ENCODE measurements around the gene PIBF1. TPM values are rescaled to one million over a fixed set of nuclear protein-coding genes. Genes with fewer than 3 reads are reported as not detected.
"Not testable (repeated sequence)": the region's sequence is repeated elsewhere in the genome, so short reads cannot be mapped to it uniquely, and the experiment has no call there.

Gene PIBF1
- total RNA-seq, 1 experiment from 2014 or later: 39.1 TPM

DNA sequence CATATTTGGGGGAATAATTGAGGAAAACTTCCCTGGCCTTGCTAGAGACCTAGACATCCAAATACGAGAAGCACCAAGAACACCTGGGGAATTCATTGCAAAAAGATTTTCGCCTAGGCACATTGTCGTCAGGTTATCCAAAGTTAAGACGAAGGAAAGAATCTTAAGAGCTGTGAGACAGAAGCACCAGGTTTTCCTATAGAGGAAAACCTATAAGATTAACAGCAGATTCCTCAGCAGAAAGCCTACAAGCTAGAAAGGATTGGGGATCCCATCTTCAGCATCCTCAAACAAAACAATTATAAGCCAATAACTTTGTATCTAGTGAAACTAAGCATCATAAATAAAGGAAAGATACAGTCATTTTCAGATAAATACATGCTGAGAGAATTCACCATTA, 114.9 kb downstream of the PIBF1 start:
- Histone ChIP-seq H3K27me3 (ENCODE audit: low read length) (no peaks in the 10 kb centered on the region), H3K4me3 (ENCODE audit: low read length) (no peak overlapping the region), H3K79me2 (ENCODE audit: low read length) (0 out of 2 replicates have a peak, but pooled peaks cover under 1% of the 10 kb centered on the region), H4K20me1 (ENCODE audit: insufficient read depth, low read depth, low read length) (no peaks in the 10 kb centered on the region), H3K27ac (ENCODE audit: low read length) (no peak overlapping the region), H3K4me2 (ENCODE audit: low read depth, low read length, poor library complexity, severe bottlenecking) (no peak overlapping the region), H3K9me3 (ENCODE audit: low read length) (no peaks in the 10 kb centered on the region), H3K9me2 (replicated peaks; ENCODE audit: insufficient read depth, low read length) (no peaks in the 10 kb centered on the region), H3K9ac (ENCODE audit: low read length) (no peak overlapping the region), H2AFZ (ENCODE audit: low read length) (no peak overlapping the region), H3K36me3 (ENCODE audit: insufficient read depth, low read length) (peaks cover 10% of the 10 kb centered on the region; the same call in 1 of the 2 replicates), H3K4me1 (ENCODE audit: low read length) (no peaks in the 10 kb centered on the region)
- no peak for DNase-seq

DNA sequence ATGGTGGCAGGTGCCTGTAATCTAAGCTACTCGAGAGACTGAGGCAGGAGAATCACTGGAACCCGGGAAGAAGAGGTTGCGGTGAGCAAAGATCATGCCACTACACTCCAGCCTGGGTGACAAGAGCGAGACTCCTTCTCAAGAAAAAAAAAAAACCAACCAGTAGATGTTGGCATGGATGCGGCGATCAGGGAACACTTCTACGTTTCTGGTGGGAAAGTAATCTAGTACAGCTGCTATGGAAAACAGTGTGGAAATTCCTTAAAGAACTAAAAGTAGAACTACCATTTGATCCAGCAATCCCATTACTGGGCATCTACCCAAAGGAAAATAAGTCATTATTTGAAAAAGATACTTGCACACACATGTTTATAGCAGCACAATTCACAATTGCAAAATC, 119.6 kb downstream of the PIBF1 start:
- not testable (repeated sequence) for H3K4me2 ChIP-seq (ENCODE audit: low read depth, low read length, poor library complexity, severe bottlenecking); H4K20me1 ChIP-seq (ENCODE audit: insufficient read depth, low read depth, low read length); H3K79me2 ChIP-seq (ENCODE audit: low read length); H3K9me2 ChIP-seq (replicated peaks; ENCODE audit: insufficient read depth, low read length); H3K9ac ChIP-seq (ENCODE audit: low read length); H3K4me3 ChIP-seq (ENCODE audit: low read length); H3K9me3 ChIP-seq (ENCODE audit: low read length); H2AFZ ChIP-seq (ENCODE audit: low read length); DNase-seq; H3K36me3 ChIP-seq (ENCODE audit: insufficient read depth, low read length); H3K27ac ChIP-seq (ENCODE audit: low read length); H3K4me1 ChIP-seq (ENCODE audit: low read length); H3K27me3 ChIP-seq (ENCODE audit: low read length)

DNA sequence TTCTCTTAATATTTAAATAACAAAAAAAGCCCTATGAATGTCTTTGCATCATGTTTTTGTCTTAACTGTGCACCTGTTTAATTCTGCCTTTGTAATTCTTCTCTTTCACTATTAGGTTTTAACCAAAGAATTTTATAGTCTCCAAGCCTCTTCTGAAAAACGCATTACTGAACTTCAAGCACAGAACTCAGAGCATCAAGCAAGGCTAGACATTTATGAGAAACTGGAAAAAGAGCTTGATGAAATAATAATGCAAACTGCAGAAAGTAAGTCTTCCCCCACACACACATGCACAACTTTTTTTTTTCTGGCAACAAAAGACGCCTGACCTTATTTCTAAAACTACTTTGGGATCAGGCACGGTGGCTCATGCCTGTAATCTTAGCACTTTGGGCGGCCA, 126.5 kb downstream of the PIBF1 start:
- Histone ChIP-seq H3K9me3 (ENCODE audit: low read length) (no peaks in the 10 kb centered on the region), H3K4me2 (ENCODE audit: low read depth, low read length, poor library complexity, severe bottlenecking) (no peak overlapping the region), H3K4me3 (ENCODE audit: low read length) (no peak overlapping the region), H4K20me1 (ENCODE audit: insufficient read depth, low read depth, low read length) (no peaks in the 10 kb centered on the region), H2AFZ (ENCODE audit: low read length) (no peak overlapping the region), H3K9me2 (replicated peaks; ENCODE audit: insufficient read depth, low read length) (no peaks in the 10 kb centered on the region), H3K79me2 (ENCODE audit: low read length) (no peaks in the 10 kb centered on the region), H3K4me1 (ENCODE audit: low read length) (peaks cover 2% of the 10 kb centered on the region; the same call in 1 of the 2 replicates), H3K9ac (ENCODE audit: low read length) (no peak overlapping the region), H3K36me3 (ENCODE audit: insufficient read depth, low read length) (peaks cover 30% of the 10 kb centered on the region), H3K27ac (ENCODE audit: low read length) (no peak overlapping the region), H3K27me3 (ENCODE audit: low read length) (no peaks in the 10 kb centered on the region)
- DNase-seq: no peak

DNA sequence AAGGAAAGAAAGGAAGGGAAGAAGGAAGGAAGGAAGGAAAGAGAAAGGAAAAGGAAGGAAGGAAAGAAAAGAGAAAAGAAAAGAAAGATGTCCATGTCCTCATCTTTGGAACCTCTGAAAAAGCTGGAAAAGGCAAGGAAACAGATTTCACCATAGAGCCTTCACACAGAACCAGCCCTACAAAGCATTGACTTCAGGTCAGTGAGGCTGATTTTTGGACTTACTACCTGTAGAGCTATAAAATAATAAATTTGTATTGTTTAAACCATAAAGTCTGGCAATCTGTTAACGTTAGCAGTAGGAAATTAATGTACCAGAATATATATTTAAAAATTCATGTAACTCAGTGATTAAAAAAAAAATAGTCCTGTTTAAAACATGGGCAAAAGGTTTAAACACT, 130.0 kb downstream of the PIBF1 start:
- Histone ChIP-seq H2AFZ (ENCODE audit: low read length) (no peak overlapping the region), H3K27me3 (ENCODE audit: low read length) (no peaks in the 10 kb centered on the region)

DNA sequence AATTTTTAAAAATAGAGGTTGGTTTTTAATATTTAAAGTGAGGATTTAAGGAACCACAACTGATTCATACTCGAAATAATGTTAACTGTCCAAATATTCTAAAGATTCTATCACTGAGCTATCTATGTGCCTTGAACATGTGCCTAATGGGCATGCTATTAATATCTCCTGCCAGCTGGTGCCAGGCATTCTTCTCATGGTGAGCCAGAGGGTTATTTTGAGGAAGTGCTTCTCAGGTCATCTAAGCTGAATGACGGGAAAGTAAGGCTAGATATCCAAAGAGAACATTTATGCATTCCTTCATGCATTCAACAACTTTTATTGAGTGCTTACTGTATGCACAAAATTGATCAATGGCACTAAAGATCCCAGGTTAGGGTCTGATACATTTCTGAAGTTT, 138.2 kb downstream of the PIBF1 start:
- Histone ChIP-seq H3K79me2 (ENCODE audit: low read length) (0 out of 2 replicates have a peak, but pooled peaks cover 4% of the 10 kb centered on the region), H3K9me3 (ENCODE audit: low read length) (no peaks in the 10 kb centered on the region), H3K9ac (ENCODE audit: low read length) (no peak overlapping the region), H2AFZ (ENCODE audit: low read length) (no peak overlapping the region), H3K4me1 (ENCODE audit: low read length) (no peaks in the 10 kb centered on the region), H4K20me1 (ENCODE audit: insufficient read depth, low read depth, low read length) (no peaks in the 10 kb centered on the region), H3K27me3 (ENCODE audit: low read length) (no peaks in the 10 kb centered on the region), H3K36me3 (ENCODE audit: insufficient read depth, low read length) (peaks cover 9% of the 10 kb centered on the region; the same call in 1 of the 2 replicates), H3K9me2 (replicated peaks; ENCODE audit: insufficient read depth, low read length) (no peaks in the 10 kb centered on the region), H3K4me2 (ENCODE audit: low read depth, low read length, poor library complexity, severe bottlenecking) (no peak overlapping the region), H3K4me3 (ENCODE audit: low read length) (no peak overlapping the region), H3K27ac (ENCODE audit: low read length) (no peak overlapping the region)
- DNase-seq: no peak

More for the DNA sequence above, 130.0 kb downstream of the PIBF1 start:
- Histone ChIP-seq H3K9me3 (ENCODE audit: low read length) (no peaks in the 10 kb centered on the region), H3K27ac (ENCODE audit: low read length) (no peak overlapping the region), H3K4me3 (ENCODE audit: low read length) (no peak overlapping the region), H3K4me2 (ENCODE audit: low read depth, low read length, poor library complexity, severe bottlenecking) (no peak overlapping the region), H3K9me2 (replicated peaks; ENCODE audit: insufficient read depth, low read length) (no peaks in the 10 kb centered on the region), H4K20me1 (ENCODE audit: insufficient read depth, low read depth, low read length) (no peaks in the 10 kb centered on the region), H3K4me1 (ENCODE audit: low read length) (peaks cover 15% of the 10 kb centered on the region), H3K9ac (ENCODE audit: low read length) (no peak overlapping the region), H3K79me2 (ENCODE audit: low read length) (no peaks in the 10 kb centered on the region), H3K36me3 (ENCODE audit: insufficient read depth, low read length) (peaks cover 30% of the 10 kb centered on the region)
- DNase-seq: no peak

DNA sequence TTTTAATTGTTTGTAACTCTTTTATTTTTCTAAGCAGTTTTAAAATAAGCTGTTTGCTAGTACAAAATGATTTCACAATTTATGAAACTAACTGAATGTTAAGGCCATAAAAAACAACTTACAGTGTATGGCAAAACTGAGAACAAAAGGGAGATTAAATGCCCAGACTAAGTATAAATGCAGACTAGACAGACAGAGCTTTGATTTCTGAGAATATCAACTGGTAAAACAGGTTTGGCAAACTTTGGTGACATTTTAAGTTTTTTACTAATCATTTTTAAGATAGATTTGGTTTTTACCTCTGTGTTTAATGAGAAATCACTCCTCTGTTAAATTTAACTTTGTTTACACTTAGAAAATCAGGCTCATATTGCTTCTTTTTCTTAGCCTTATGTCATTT, 149.4 kb downstream of the PIBF1 start:
- H4K20me1 ChIP-seq (ENCODE audit: insufficient read depth, low read depth, low read length): no peaks in the 10 kb centered on the region
- H3K36me3 ChIP-seq (ENCODE audit: insufficient read depth, low read length): peaks cover 18% of the 10 kb centered on the region; the same call in 1 of the 2 replicates
- DNase-seq: no peak
- H2AFZ ChIP-seq (ENCODE audit: low read length): no peak overlapping the region
- H3K79me2 ChIP-seq (ENCODE audit: low read length): no peaks in the 10 kb centered on the region
- H3K9me3 ChIP-seq (ENCODE audit: low read length): no peaks in the 10 kb centered on the region
- no peak overlapping the region for H3K9ac ChIP-seq (ENCODE audit: low read length)
- no peaks in the 10 kb centered on the region for H3K9me2 ChIP-seq (replicated peaks; ENCODE audit: insufficient read depth, low read length)
- H3K4me2 ChIP-seq (ENCODE audit: low read depth, low read length, poor library complexity, severe bottlenecking): no peak overlapping the region
- no peak overlapping the region for H3K4me3 ChIP-seq (ENCODE audit: low read length)
- H3K27me3 ChIP-seq (ENCODE audit: low read length): no peaks in the 10 kb centered on the region
- H3K27ac ChIP-seq (ENCODE audit: low read length): no peak overlapping the region
- H3K4me1 ChIP-seq (ENCODE audit: low read length): no peaks in the 10 kb centered on the region

DNA sequence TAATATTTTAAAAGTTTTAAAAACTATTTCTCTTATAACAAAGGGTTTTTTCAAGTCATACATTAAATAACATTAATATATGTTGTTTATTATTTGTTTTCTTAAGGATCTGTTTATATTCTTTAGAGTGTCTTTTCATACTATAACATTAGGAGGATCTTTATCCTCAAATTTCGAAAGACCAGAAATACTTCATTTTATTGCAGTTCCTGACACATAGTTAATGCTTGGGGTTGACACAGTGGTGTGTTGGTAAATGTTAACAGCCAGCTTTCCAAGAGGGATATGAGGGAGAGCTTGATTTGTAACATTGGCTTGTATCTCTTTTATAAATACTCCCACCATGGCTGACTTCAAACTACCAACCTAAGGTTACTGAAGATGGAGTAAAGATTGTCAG, 150.3 kb downstream of the PIBF1 start:
- no peak overlapping the region for H3K4me2 ChIP-seq (ENCODE audit: low read depth, low read length, poor library complexity, severe bottlenecking)
- no peaks in the 10 kb centered on the region for H4K20me1 ChIP-seq (ENCODE audit: insufficient read depth, low read depth, low read length)
- no peak overlapping the region for H3K27ac ChIP-seq (ENCODE audit: low read length)
- no peak overlapping the region for H3K4me3 ChIP-seq (ENCODE audit: low read length)
- H3K27me3 ChIP-seq (ENCODE audit: low read length): no peaks in the 10 kb centered on the region
- peaks cover 18% of the 10 kb centered on the region; the same call in 1 of the 2 replicates for H3K36me3 ChIP-seq (ENCODE audit: insufficient read depth, low read length)
- H3K9me3 ChIP-seq (ENCODE audit: low read length): no peaks in the 10 kb centered on the region
- no peaks in the 10 kb centered on the region for H3K79me2 ChIP-seq (ENCODE audit: low read length)
- no peak overlapping the region for H3K9ac ChIP-seq (ENCODE audit: low read length)
- no peaks in the 10 kb centered on the region for H3K9me2 ChIP-seq (replicated peaks; ENCODE audit: insufficient read depth, low read length)
- no peaks in the 10 kb centered on the region for H3K4me1 ChIP-seq (ENCODE audit: low read length)
- no peak overlapping the region for H2AFZ ChIP-seq (ENCODE audit: low read length)
- DNase-seq: no peak

DNA sequence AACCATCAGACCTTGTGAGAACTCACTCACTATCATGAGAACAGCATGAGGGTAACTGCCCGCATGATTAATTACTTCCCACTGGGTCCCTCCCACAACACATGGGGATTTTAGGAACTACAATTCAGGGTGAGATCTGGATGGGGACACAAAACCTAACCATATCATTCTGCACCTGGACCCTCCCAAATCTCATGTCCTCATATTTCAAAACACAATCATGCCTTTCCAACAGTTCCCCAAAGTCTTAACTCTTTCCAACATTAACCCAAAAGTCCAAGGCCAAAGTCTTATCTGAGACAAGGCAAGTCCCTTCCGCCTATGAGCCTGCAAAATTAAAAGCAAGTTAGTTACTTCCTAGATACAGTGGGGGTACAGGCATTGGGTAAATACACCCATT, 164.3 kb downstream of the PIBF1 start:
- H3K9ac ChIP-seq (ENCODE audit: low read length); H3K27ac ChIP-seq (ENCODE audit: low read length); H4K20me1 ChIP-seq (ENCODE audit: insufficient read depth, low read depth, low read length); H2AFZ ChIP-seq (ENCODE audit: low read length); DNase-seq; H3K9me2 ChIP-seq (replicated peaks; ENCODE audit: insufficient read depth, low read length); H3K4me1 ChIP-seq (ENCODE audit: low read length); H3K4me3 ChIP-seq (ENCODE audit: low read length); H3K27me3 ChIP-seq (ENCODE audit: low read length); H3K79me2 ChIP-seq (ENCODE audit: low read length); H3K4me2 ChIP-seq (ENCODE audit: low read depth, low read length, poor library complexity, severe bottlenecking); H3K9me3 ChIP-seq (ENCODE audit: low read length): not testable (repeated sequence)
- H3K36me3 ChIP-seq (ENCODE audit: insufficient read depth, low read length): peaks cover 17% of the 10 kb centered on the region
